HCT116 (cell line): ENCODE results near the gene TCFL5. TPM values are rescaled to one million over a fixed set of nuclear protein-coding genes. Genes with fewer than 3 reads are reported as not detected.

Source experiments
- ATAC-seq: fragments of 200-7000 bp; cut with Tn5 transposase; 2 replicates; pipeline ENCODE4 v1.9.1; 2020; ENCODE audit warnings: mild to moderate bottlenecking, moderate library complexity
- BruUV-seq: library from RNA; stranded (reverse); fragments of 400-500 nt; replicated peaks from 2 replicates; lab custom pipeline; 2021; lab: Mats Ljungman, UMichigan
- CTCF ChIA-PET: fragments of 300-600 bp; sonication (Branson Sonifier 250); formaldehyde crosslinking; loops from one replicate; lab custom pipeline; 2021; ENCODE audit warnings: antibody characterized with exemption; lab: Charles Lee
- POLR2A ChIA-PET: fragments of 300-600, 350-600 bp; sonication (Branson Sonifier 250); formaldehyde crosslinking; loops from one replicate; lab custom pipeline; 2021; ENCODE audit warnings: antibody characterized with exemption; lab: Charles Lee
- RAD21 ChIA-PET, 2 experiments: fragments of 300-600 bp; sonication (Branson Sonifier 250); formaldehyde crosslinking; loops; one replicate each; lab custom pipeline; 2023; ENCODE audit warnings: low total read pairs in 2 of 2; ENCODE audit not compliant: uncharacterized antibody in 2 of 2, unreplicated experiment in 2 of 2, low non-redundant PET in 1 of 2; lab: Charles Lee
- DNase-seq: peaks from one replicate; pipeline ENCODE4 v3.0.0-alpha.2; 2010; ENCODE audit warnings: low read depth, low spot score
- H2AFZ ChIP-seq: fragments of 200-600 bp; shearing (Covaris generic), sonication (generic); 2 replicates; pipeline ENCODE4 v1.6.1; 2017; ENCODE audit warnings: low read depth, mixed run types, mixed read lengths, antibody characterized with exemption, low read length; ENCODE audit not compliant: poor library complexity, severe bottlenecking
- H3K27ac ChIP-seq: 2 replicates; pipeline ENCODE4 v1.5.1; 2012; ENCODE audit warnings: low read depth, low read length
- H3K27me3 ChIP-seq: fragments of 200-600 bp; sonication (generic); 2 replicates; pipeline ENCODE4 v1.6.1; 2016; ENCODE audit warnings: mixed run types, low read length, mixed read lengths; ENCODE audit not compliant: insufficient read depth
- H3K36me3 ChIP-seq, 2 experiments: fragments of 200-500 bp in 1 of 2; fragments of 200-600 bp in 1 of 2; sonication (Bioruptor generic) in 1 of 2; sonication (generic) in 1 of 2; 2 replicates each; pipeline versions ENCODE4 v1.5.1 to v1.6.1; 2014 to 2016; ENCODE audit warnings: low read length in 2 of 2, inconsistent platforms in 1 of 2, mixed read lengths in 1 of 2, mixed run types in 1 of 2; ENCODE audit not compliant: insufficient read depth in 2 of 2, control insufficient read depth in 1 of 2
- H3K4me1 ChIP-seq, 2 experiments: fragments of 200-600 bp in 1 of 2; sonication (generic) in 1 of 2; 2 replicates each; pipeline versions ENCODE4 v1.5.1 to v1.6.1; 2012 to 2017; ENCODE audit warnings: low read length in 2 of 2, inconsistent platforms in 1 of 2, mild to moderate bottlenecking in 1 of 2, mixed read lengths in 1 of 2, mixed run types in 1 of 2, moderate library complexity in 1 of 2; ENCODE audit not compliant: insufficient read depth in 2 of 2, control insufficient read depth in 1 of 2
- H3K4me2 ChIP-seq: fragments of 200-600 bp; sonication (generic); 2 replicates; pipeline ENCODE4 v1.6.1; 2017; ENCODE audit warnings: mixed run types, low read length, mixed read lengths
- H3K4me3 ChIP-seq, 2 experiments: fragments of 200-600 bp in 1 of 2; sonication (generic) in 1 of 2; replicated peaks in 1 of 2; 2 replicates each; pipeline ENCODE4 v1.5.1; 2011 to 2016; ENCODE audit warnings: low read length in 2 of 2, control low read depth in 1 of 2, low read depth in 1 of 2, mild to moderate bottlenecking in 1 of 2, mixed read lengths in 1 of 2, mixed run types in 1 of 2
- H3K79me2 ChIP-seq: fragments of 200-600 bp; sonication (generic); 2 replicates; pipeline ENCODE4 v1.6.1; 2017; ENCODE audit warnings: mild to moderate bottlenecking, mixed run types, low read length, moderate library complexity, mixed read lengths; ENCODE audit not compliant: insufficient read depth
- H3K9ac ChIP-seq: fragments of 200-600 bp; sonication (generic); 2 replicates; pipeline ENCODE4 v1.6.1; 2016; ENCODE audit warnings: low read length, mixed read lengths
- H3K9me2 ChIP-seq: fragments of 200-600 bp; sonication (generic), shearing (Covaris generic); 2 replicates; pipeline ENCODE4 v1.6.1; 2017; ENCODE audit warnings: mixed run types, mild to moderate bottlenecking, moderate library complexity; ENCODE audit not compliant: insufficient read depth
- H3K9me3 ChIP-seq, 2 experiments: fragments of 200-500 bp in 1 of 2; fragments of 200-600 bp in 1 of 2; sonication (Bioruptor generic) in 1 of 2; sonication (generic) in 1 of 2; 2 replicates each; pipeline ENCODE4 v1.6.1; 2014 to 2017; ENCODE audit warnings: low read length in 2 of 2, mixed read lengths in 2 of 2, inconsistent platforms in 1 of 2, low read depth in 1 of 2, mild to moderate bottlenecking in 1 of 2, mixed run types in 1 of 2, moderate library complexity in 1 of 2; ENCODE audit not compliant: control insufficient read depth in 1 of 2, insufficient read depth in 1 of 2
- H4K20me1 ChIP-seq: fragments of 200-600 bp; sonication (generic), shearing (Covaris generic); 2 replicates; pipeline ENCODE4 v1.6.1; 2017; ENCODE audit warnings: mixed run types, mild to moderate bottlenecking, moderate library complexity; ENCODE audit not compliant: insufficient read depth
- CEBPB ChIP-seq: IDR thresholded peaks from 2 replicates; pipeline ENCODE4 v1.6.1; 2012; ENCODE audit warnings: low read depth
- RAD21 ChIP-seq: IDR thresholded peaks from 2 replicates; pipeline ENCODE4 v1.6.1; 2012; ENCODE audit warnings: low read depth, mild to moderate bottlenecking
- ZNF274 ChIP-seq: fragments of 200-500 bp; sonication (Bioruptor generic); IDR thresholded peaks from 2 replicates; pipeline ENCODE4 v1.6.1; 2014; ENCODE audit warnings: mild to moderate bottlenecking, low read depth, low read length, inconsistent platforms
- intact Hi-C: fragments of 100-400 bp; cut with micrococcal nuclease; formaldehyde crosslinking; loops from 2 replicates; pipeline ENCODE4 v1.10.0; 2022
- total RNA-seq: library from RNA; stranded (reverse); gene quantifications from one replicate; pipeline ENCODE4 v1.2.1, GENCODE V29; 2021; ENCODE audit not compliant: unreplicated experiment

Gene TCFL5
- total RNA-seq, 1 experiment from 2014 or later, result 20.4 TPM

- no peaks in the 10 kb centered on the region for H3K9me3 ChIP-seq
- H3K4me1 ChIP-seq, result peaks cover 22 to 37% of the 10 kb centered on the region in 2 experiments
- H3K9ac ChIP-seq, result no peak overlapping the region
- RAD21 ChIA-PET, result no interaction called here
- CTCF ChIA-PET, result no interaction called here
- H3K4me3 ChIP-seq, result no peak overlapping the region
- DNase-seq, result no peak
- peaks cover 24 to 39% of the 10 kb centered on the region in 2 experiments for H3K36me3 ChIP-seq
- no peak overlapping the region for H2AFZ ChIP-seq
- no peaks in the 10 kb centered on the region for H3K9me2 ChIP-seq
- POLR2A ChIA-PET, result no interaction called here
- BruUV-seq, result no TSS peak
- H4K20me1 ChIP-seq, result no peaks in the 10 kb centered on the region; the same call in 1 of the 2 replicates
- ATAC-seq, result no peak
- no peak overlapping the region for H3K4me2 ChIP-seq
- intact Hi-C loops, result no loop called here
- H3K27me3 ChIP-seq, result no peaks in the 10 kb centered on the region
- peaks cover 38% of the 10 kb centered on the region for H3K79me2 ChIP-seq
- no peak overlapping the region for H3K27ac ChIP-seq
- TF ChIP-seq ZNF274 (no peak), CEBPB (no peak)
These were observed 49.9 kb downstream of the TCFL5 start for GRCh38 chr20:62811720-62812119.

- ChIA-PET RAD21 (no interaction called here), CTCF (no interaction called here), POLR2A (no interaction called here)
- DNase-seq, result no peak
- Histone ChIP-seq H3K79me2 (peaks cover 42% of the 10 kb centered on the region), H3K9me3 (no peaks in the 10 kb centered on the region), H3K27me3 (no peaks in the 10 kb centered on the region), H3K27ac (no peak overlapping the region), H4K20me1 (no peaks in the 10 kb centered on the region; the same call in 1 of the 2 replicates), H3K36me3 (peaks cover 24 to 39% of the 10 kb centered on the region in 2 experiments), H2AFZ (no peak overlapping the region), H3K9ac (no peak overlapping the region), H3K9me2 (no peaks in the 10 kb centered on the region)
- no peak for ATAC-seq
- BruUV-seq, result no TSS peak
- no peak for TF ChIP-seq RAD21
- TF ChIP-seq, all 23 proteins: peak for 0
- intact Hi-C loops, result no loop called here
- Histone ChIP-seq H3K4me2 (no peak overlapping the region), H3K4me3 (no peak overlapping the region), H3K4me1 (peaks cover 24 to 37% of the 10 kb centered on the region in 2 experiments)
These were observed 50.3 kb downstream of the TCFL5 start for GRCh38 chr20:62811320-62811719.
